Progenitor cell of endocrine pancreas (in vitro differentiated cells): ENCODE results near the gene EYA2. TPM values are rescaled to one million over a fixed set of nuclear protein-coding genes. Genes with fewer than 3 reads are reported as not detected.

Experiments
- DNase-seq: peaks from one replicate; pipeline ENCODE4 v3.0.0; 2021; ENCODE audit warnings: low spot score; ENCODE audit not compliant: unreplicated experiment
- H3K27ac Mint-ChIP-seq: 2 replicates; pipeline ENCODE4 v1.8.0; 2021; ENCODE audit warnings: mild to moderate bottlenecking, moderate library complexity, mixed read lengths
- H3K27me3 Mint-ChIP-seq: 2 replicates; pipeline ENCODE4 v1.8.0; 2021; ENCODE audit warnings: mixed read lengths
- H3K36me3 Mint-ChIP-seq: 2 replicates; pipeline ENCODE4 v1.8.0; 2022; ENCODE audit warnings: mixed read lengths; ENCODE audit not compliant: insufficient read depth
- H3K4me1 Mint-ChIP-seq: 2 replicates; pipeline ENCODE4 v1.8.0; 2021; ENCODE audit warnings: low read depth, mixed read lengths
- H3K4me3 Mint-ChIP-seq: 2 replicates; pipeline ENCODE4 v1.8.0; 2021; ENCODE audit warnings: low read depth, mild to moderate bottlenecking, moderate library complexity, mixed read lengths
- H3K9me3 Mint-ChIP-seq: 2 replicates; pipeline ENCODE4 v1.8.0; 2021; ENCODE audit warnings: low read depth, mixed read lengths
- total RNA-seq: library from RNA; stranded (reverse); gene quantifications from 2 replicates; pipeline ENCODE4 v1.2.1, GENCODE V29; 2021
- TF ChIP-seq, protein P1 (sequence below): fragments of 200-600 bp; sonication (generic); IDR thresholded peaks from one replicate; pipeline ENCODE4 v1.5.0; 2021; ENCODE audit warnings: antibody characterized with exemption, mild to moderate bottlenecking; ENCODE audit not compliant: unreplicated experiment

EYA2 gene
- total RNA-seq, 1 donor from 2014 or later = 0.53 TPM

DNA sequence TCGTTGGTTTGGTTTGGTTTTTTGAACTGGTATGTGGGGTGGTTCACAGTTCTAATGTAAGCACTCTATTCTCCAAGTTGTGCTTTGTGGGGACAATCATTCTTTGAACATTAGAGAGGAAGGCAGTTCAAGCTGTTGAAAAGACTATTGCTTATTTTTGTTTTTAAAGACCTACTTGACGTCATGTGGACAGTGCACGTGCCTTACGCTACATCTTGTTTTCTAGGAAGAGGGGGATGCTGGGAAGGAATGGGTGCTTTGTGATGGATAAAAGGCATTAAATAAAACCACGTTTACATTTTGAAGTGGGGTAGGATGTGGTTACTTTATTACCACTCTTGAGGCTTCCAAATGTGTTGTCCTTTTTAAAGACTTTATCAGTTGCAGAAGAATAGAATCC is 293.9 kb downstream of the EYA2 start:
- H3K27me3 Mint-ChIP-seq = peaks cover 8% of the 10 kb centered on the region
- H3K27ac Mint-ChIP-seq = no peak overlapping the region
- H3K36me3 Mint-ChIP-seq = no peaks in the 10 kb centered on the region
- no peak for DNase-seq
- TF ChIP-seq, protein P1, sequence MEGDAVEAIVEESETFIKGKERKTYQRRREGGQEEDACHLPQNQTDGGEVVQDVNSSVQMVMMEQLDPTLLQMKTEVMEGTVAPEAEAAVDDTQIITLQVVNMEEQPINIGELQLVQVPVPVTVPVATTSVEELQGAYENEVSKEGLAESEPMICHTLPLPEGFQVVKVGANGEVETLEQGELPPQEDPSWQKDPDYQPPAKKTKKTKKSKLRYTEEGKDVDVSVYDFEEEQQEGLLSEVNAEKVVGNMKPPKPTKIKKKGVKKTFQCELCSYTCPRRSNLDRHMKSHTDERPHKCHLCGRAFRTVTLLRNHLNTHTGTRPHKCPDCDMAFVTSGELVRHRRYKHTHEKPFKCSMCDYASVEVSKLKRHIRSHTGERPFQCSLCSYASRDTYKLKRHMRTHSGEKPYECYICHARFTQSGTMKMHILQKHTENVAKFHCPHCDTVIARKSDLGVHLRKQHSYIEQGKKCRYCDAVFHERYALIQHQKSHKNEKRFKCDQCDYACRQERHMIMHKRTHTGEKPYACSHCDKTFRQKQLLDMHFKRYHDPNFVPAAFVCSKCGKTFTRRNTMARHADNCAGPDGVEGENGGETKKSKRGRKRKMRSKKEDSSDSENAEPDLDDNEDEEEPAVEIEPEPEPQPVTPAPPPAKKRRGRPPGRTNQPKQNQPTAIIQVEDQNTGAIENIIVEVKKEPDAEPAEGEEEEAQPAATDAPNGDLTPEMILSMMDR = no peak
- no peaks in the 10 kb centered on the region for H3K4me1 Mint-ChIP-seq
- no peak overlapping the region for H3K4me3 Mint-ChIP-seq
- H3K9me3 Mint-ChIP-seq = no peaks in the 10 kb centered on the region

GRCh38 chr20:47189060-47189459 is 294.4 kb downstream of the EYA2 start:
- no peaks in the 10 kb centered on the region for H3K36me3 Mint-ChIP-seq
- peaks cover 8% of the 10 kb centered on the region for H3K27me3 Mint-ChIP-seq
- TF ChIP-seq, protein P1 = no peak
- no peak overlapping the region for H3K27ac Mint-ChIP-seq
- no peak for DNase-seq
- H3K4me3 Mint-ChIP-seq = no peak overlapping the region
- no peaks in the 10 kb centered on the region for H3K4me1 Mint-ChIP-seq
- H3K9me3 Mint-ChIP-seq = no peaks in the 10 kb centered on the region

- no peak overlapping the region for H3K27ac Mint-ChIP-seq
- peaks cover 8% of the 10 kb centered on the region for H3K27me3 Mint-ChIP-seq
- H3K36me3 Mint-ChIP-seq = no peaks in the 10 kb centered on the region
- TF ChIP-seq, protein P1 = no peak
- no peaks in the 10 kb centered on the region for H3K4me1 Mint-ChIP-seq
- H3K4me3 Mint-ChIP-seq = no peak overlapping the region
- no peaks in the 10 kb centered on the region for H3K9me3 Mint-ChIP-seq
- DNase-seq = no peak
Observed at GRCh38 chr20:47191074-47191673, 296.5 kb downstream of the EYA2 start.

DNA sequence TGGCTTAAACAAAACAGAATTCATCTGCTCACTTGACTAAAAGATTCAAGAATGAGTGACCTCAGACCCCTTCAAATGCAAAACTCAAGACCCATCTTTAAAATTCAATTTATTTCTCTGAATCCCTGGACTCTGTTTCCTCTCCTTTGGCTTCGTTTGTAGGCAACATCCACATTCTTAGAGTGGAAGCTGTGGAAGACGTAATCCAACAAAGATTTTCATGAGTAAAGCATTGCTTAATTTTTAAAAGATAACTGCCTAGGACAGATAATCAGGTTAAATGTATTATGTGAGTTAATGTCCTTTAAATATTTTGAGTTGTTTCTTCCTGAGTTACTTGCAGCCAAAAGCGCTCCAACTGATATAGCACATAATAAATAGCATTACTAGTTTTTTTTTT is 297.3 kb downstream of the EYA2 start:
- H3K36me3 Mint-ChIP-seq = no peaks in the 10 kb centered on the region
- peaks cover 8% of the 10 kb centered on the region for H3K27me3 Mint-ChIP-seq
- no peaks in the 10 kb centered on the region for H3K9me3 Mint-ChIP-seq
- H3K4me1 Mint-ChIP-seq = no peaks in the 10 kb centered on the region
- H3K27ac Mint-ChIP-seq = no peak overlapping the region
- TF ChIP-seq, protein P1 = no peak
- no peak overlapping the region for H3K4me3 Mint-ChIP-seq
- DNase-seq = no peak

DNA sequence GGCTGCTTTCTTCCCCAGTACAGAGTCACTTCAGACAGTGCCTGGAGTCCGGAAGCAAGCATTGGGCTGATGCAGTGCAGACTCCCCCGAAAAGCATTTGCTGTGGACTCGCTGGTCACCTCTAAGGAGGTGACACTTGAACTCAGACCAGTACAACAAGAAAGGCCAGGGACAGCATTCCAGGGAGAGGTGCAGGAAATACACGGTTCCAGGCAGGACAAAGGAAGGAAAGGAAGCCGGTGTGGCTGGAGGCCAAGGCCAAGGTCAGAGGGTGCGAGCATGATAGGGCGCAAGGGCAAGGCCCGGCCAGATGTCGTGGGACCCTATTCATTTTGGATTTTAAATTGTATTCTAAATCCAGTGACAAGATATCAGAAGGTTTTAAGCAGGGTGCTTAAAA is 300.9 kb downstream of the EYA2 start:
- H3K9me3 Mint-ChIP-seq = no peaks in the 10 kb centered on the region
- H3K36me3 Mint-ChIP-seq = no peaks in the 10 kb centered on the region
- DNase-seq = no peak
- TF ChIP-seq, protein P1 = no peak
- no peak overlapping the region for H3K27ac Mint-ChIP-seq
- H3K4me1 Mint-ChIP-seq = peaks cover 7% of the 10 kb centered on the region
- H3K4me3 Mint-ChIP-seq = no peak overlapping the region
- no peaks in the 10 kb centered on the region for H3K27me3 Mint-ChIP-seq
